Epithelial cell of esophagus (primary cell): ENCODE data around the gene KLHL15.
A peak's percentile ranks its signal among the peaks of the same experiment; 100 is the strongest.
"Not testable (repeated sequence)": the region's sequence is repeated elsewhere in the genome, so short reads cannot be mapped to it uniquely, and the experiment has no call there.

Source experiments
- DNase-seq: peaks from one replicate; pipeline ENCODE4 v3.0.0; 2010; ENCODE audit warnings: low read depth
- H3K4me3 ChIP-seq: 2 replicates; pipeline ENCODE4 v1.5.1; 2011; ENCODE audit warnings: mild to moderate bottlenecking, low read length, control low read depth
- TF ChIP-seq, protein P1 (sequence below): IDR thresholded peaks from 2 replicates; pipeline ENCODE4 v1.5.1; 2011; ENCODE audit warnings: low read depth, mild to moderate bottlenecking, low read length, control low read depth, inconsistent platforms; ENCODE audit not compliant: insufficient read depth; ENCODE audit errors: missing control alignments

Gene KLHL15

DNA sequence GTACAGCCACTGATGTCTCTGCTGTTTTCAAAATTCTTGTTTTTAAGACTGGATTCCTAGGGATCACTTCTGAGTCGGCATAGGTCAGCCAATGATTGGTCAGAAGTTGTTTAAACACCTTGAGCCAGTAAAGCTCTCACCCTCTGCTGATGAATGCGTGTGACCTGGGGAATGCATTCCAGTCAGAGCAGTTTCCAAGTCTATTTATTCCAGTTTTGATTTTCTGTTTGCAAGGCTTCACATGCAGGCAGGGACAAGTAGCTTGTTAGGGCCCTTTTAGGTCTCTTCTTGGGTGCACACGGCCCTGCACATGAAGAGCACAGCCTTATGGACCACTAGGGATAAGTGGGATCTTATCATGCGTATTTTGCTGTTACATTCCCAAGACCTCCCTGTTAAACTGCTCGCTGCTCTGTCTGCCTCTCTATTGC, 47.0 kb downstream of the KLHL15 start:
- no peak overlapping the region for H3K4me3 ChIP-seq
- TF ChIP-seq, protein P1, sequence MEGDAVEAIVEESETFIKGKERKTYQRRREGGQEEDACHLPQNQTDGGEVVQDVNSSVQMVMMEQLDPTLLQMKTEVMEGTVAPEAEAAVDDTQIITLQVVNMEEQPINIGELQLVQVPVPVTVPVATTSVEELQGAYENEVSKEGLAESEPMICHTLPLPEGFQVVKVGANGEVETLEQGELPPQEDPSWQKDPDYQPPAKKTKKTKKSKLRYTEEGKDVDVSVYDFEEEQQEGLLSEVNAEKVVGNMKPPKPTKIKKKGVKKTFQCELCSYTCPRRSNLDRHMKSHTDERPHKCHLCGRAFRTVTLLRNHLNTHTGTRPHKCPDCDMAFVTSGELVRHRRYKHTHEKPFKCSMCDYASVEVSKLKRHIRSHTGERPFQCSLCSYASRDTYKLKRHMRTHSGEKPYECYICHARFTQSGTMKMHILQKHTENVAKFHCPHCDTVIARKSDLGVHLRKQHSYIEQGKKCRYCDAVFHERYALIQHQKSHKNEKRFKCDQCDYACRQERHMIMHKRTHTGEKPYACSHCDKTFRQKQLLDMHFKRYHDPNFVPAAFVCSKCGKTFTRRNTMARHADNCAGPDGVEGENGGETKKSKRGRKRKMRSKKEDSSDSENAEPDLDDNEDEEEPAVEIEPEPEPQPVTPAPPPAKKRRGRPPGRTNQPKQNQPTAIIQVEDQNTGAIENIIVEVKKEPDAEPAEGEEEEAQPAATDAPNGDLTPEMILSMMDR: no peak
- peak; percentile 17 for DNase-seq

DNA sequence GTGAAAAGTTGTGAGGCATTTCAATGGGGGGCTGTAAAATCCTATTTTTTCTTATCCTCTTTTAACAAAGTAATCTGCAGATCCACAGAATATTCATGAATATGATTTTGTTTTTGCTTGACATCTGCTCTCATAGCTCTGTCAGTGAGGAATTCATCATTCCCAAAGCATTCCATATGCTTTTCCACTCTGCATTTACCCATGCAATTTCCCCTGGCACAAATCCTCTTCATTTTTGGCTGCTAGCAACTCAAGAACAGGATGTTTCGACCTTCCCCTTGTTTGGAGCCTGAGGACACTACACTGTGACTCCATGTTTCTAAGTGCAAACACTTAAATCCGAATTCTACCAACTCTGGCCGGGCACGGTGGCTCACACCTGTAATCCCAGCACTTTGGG, 48.5 kb downstream of the KLHL15 start:
- no peak for DNase-seq
- H3K4me3 ChIP-seq: no peak overlapping the region
- TF ChIP-seq, protein P1: no peak

DNA sequence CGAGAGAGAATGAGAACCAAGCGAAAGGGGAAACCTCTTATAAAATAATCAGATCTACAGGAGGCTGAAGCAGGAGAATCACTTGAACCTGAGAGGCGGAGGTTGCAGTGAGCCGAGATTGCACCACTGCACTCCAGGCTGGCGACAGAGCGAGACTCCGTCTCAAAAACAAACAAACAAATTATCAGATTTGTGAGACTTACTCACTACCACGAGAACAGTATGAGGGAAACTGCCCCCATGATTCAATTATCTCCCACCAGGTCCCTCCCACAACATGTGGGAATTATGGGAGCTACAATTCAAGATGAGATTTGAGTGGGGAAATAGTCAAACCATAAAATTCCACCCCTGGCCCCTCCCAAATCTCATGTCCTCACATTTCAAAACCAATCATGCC, 61.4 kb downstream of the KLHL15 start:
- not testable (repeated sequence) for DNase-seq, H3K4me3 ChIP-seq

DNA sequence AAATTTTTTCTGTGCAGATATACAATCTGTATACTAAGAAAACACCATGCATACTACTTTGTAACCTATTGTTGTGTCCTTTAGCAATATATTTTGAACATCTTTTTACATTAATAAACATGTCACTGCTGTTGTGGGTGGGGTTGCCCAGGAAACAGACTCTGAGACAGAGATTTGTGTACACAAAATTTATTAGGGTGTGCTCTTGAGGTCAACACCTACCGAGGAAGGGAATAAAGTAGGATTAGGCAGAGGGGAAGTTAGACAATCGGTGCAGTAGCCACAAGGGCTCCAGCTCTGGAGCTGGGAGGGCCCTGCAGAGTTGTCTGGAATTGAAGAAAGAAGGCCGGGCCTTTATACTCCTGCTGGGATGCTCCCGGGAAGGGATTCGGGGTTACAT, 62.8 kb downstream of the KLHL15 start:
- no peak for DNase-seq
- TF ChIP-seq, protein P1: no peak

DNA sequence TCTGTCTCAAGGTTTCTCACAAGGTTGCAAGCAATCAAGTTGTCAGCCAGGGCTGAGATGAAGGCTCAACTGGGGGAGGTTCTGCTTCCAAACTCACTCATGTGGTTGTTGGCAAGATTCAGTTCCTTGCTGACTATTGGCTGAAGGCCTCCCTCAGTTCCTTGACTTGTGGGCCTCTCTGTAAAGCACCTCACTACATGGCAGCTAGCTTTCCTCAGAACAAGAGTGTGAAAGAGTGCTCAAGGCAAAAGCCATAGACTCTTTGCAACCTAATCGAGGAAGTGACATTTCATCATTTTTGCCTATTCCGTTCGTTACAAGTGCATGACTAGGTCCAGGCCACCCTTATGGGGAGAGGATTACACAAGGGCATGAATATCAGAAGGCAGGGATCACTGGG, 67.2 kb downstream of the KLHL15 start:
- H3K4me3 ChIP-seq: no peak overlapping the region
- no peak for DNase-seq
- TF ChIP-seq, protein P1: no peak

More for the DNA sequence above, 62.8 kb downstream of the KLHL15 start:
- no peak overlapping the region for H3K4me3 ChIP-seq

DNA sequence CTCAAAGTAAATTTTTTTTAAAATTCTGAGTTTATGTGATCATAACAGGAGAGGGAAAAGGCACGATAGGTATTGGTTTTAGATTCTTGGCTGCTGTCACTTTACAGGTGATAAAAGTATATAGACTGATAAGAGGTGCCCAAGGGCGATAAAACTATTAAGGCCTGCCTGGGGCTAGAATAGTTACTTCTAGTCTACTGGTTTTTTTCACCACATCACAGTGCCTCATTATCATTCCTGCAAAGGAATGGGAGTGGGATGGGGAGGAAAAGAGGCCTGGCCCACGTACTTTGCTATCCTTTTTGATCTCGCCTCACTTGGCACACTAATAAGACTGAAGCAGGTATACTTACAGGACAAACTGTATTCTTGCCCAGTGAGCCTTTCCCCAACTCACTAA, 72.6 kb downstream of the KLHL15 start:
- no peak overlapping the region for H3K4me3 ChIP-seq
- DNase-seq: no peak
- TF ChIP-seq, protein P1: no peak

DNA sequence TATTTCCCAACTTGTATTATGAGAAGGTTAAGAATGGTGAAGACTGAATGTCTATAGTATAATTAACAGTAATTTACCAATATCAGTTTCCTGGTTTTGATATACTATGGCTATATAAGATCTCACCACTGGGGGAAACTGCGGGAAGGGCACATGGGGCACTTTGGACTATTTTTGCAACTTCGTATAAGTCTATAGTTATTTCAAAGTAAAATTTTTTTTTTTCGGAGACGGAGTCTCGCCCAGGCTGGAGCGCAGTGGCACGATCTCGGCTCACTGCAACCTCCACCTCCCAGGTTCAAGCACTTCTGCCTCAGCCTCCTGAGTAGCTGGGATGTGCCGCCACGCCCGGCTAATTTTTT, 73.1 kb downstream of the KLHL15 start:
- TF ChIP-seq, protein P1: no peak
- no peak overlapping the region for H3K4me3 ChIP-seq
- no peak for DNase-seq
